ENCODE results near the gene POU2F3. TPM values are rescaled to one million over a fixed set of nuclear protein-coding genes. Genes with fewer than 3 reads are reported as not detected.

The POU2F3 gene
- total and polyA plus RNA-seq, 2 of the 8 experiments (the other 6 are each of a cell fraction or from before 2014, with no cell fraction given): 1.0 to 2.1 TPM

DNA sequence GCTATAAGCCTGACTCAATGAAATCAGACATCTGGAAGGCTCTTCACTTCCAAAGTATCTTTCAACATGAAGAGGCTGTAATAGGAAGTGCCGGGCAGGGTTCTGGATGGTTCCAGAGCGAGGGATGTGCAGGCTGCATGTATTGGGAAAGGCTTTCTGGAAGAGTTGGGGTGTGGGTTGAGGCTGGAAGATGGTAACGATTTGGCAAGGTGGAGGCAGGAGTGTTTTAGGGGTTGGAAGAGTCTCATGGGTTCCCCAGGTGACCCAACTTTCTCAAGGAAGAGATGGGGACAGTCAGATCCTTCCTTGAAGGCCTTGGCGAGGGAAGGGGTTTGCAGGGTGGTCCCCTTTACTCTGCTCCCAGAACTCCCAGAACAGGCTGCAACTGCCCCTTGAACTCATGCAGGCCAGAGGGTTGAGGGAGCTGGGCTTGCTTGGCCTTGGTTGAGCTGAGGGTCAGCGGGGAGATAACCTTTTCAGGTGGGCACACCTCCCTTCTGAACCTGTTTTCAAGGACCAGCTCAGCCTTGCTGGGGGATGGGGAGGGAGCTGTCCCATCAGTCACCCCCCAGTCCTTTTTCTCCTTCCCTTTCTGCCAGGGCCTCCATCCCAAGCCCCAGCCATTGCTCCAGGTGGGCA is 9.4 kb upstream of the POU2F3 start (continued):
- TF ChIP-seq CHD7 (IDR thresholded peaks at IDR 0.05; ENCODE audit: insufficient replicate concordance, low read length) (no peak), SP4 (IDR thresholded peaks at IDR 0.05; ENCODE audit: low read length) (no peak), SIX5 (IDR thresholded peaks at IDR 0.05; ENCODE audit: low read depth, low read length) (no peak), TAF1 (IDR thresholded peaks at IDR 0.05; ENCODE audit: low read depth, low read length) (no peak), CBX8 (IDR thresholded peaks at IDR 0.05; ENCODE audit: borderline replicate concordance, low read depth, low read length) (no peak), SIN3A (conservative IDR thresholded peaks at IDR 0.05 in 1 of 2, IDR thresholded peaks at IDR 0.05 in 1 of 2; ENCODE audit: low read depth in 1 of 2, low read length in 2 of 2) (no peak), EZH2 (IDR thresholded peaks at IDR 0.05; ENCODE audit: low read depth, low read length, severe bottlenecking) (no peak)
